Mesodermal cell (in vitro differentiated cells): ENCODE measurements around the gene PDXP.
"Not testable (repeated sequence)": the region's sequence is repeated elsewhere in the genome, so short reads cannot be mapped to it uniquely, and the experiment has no call there.

Experiments
- H3K27ac ChIP-seq: 2 replicates; pipeline ENCODE4 v1.7.0; 2013; ENCODE audit warnings: mild to moderate bottlenecking, low read depth, low read length, moderate library complexity; ENCODE audit not compliant: severe bottlenecking
- H3K36me3 ChIP-seq: 2 replicates; pipeline ENCODE4 v1.7.1; 2013; ENCODE audit warnings: mild to moderate bottlenecking, low read length, moderate library complexity; ENCODE audit not compliant: control insufficient read depth, insufficient read depth
- H3K4me1 ChIP-seq: one replicate; pipeline ENCODE4 v1.7.1; 2013; ENCODE audit warnings: mild to moderate bottlenecking, low read length; ENCODE audit not compliant: insufficient read depth, control insufficient read depth, poor library complexity, severe bottlenecking
- H3K4me3 ChIP-seq: 2 replicates; pipeline ENCODE4 v1.7.0; 2013; ENCODE audit warnings: low read length, control low read depth, mild to moderate bottlenecking; ENCODE audit not compliant: insufficient read depth, poor library complexity, severe bottlenecking; ENCODE audit errors: extremely low read depth
- H3K9me3 ChIP-seq: 2 replicates; pipeline ENCODE4 v1.7.1; 2013; ENCODE audit warnings: mild to moderate bottlenecking, low read length, moderate library complexity; ENCODE audit not compliant: control insufficient read depth
- WGBS, 2 experiments: methylation state at CpG; one replicate each; pipeline ENCODE4 v1.1.5; 2013; ENCODE audit warnings: missing lambda C conversion rate in 2 of 2; ENCODE audit not compliant: insufficient coverage in 2 of 2; 5-methylcytosine and 5-hydroxymethylcytosine counted together

The PDXP gene

DNA sequence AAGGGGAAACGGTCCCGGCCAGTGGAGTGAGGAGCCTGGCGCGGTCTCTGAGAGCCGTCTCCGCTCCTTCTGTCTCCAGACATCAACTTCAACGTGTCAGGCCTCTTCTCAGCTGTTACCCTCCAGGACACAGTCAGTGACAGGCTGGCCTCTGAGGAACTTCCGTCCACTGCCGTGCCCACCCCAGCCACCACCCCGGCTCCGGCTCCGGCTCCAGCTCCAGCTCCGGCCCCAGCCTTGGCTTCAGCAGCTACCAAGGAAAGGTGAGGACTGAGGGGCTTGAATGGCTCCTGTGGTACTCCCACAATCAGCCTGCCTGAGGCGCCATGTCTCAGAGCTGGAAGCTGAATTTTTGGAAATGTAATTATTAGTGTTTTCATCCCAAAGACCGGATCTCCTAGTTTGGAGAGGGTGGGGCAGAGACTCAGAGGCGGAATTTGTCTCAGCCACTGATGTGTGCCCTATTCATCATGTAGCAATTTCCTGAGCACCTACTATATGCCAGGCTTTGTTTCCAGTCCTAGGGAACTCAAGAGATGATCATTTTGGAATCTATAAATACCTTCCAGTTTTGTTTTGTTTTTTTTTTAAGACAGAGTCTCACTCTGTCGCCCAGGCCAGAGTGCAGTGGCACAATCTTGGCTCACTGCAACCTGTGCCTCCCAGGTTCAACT lies 7.9 kb upstream of the PDXP start:
- no peaks in the 10 kb centered on the region for H3K9me3 ChIP-seq
- H3K4me1 ChIP-seq: no peaks in the 10 kb centered on the region
- WGBS, 2 experiments: 95 to 96% methylated on average over 14 to 16 of the region's 17 CpGs
- H3K27ac ChIP-seq: no peak overlapping the region
- H3K4me3 ChIP-seq: no peak overlapping the region
- peaks cover 80% of the 10 kb centered on the region for H3K36me3 ChIP-seq

DNA sequence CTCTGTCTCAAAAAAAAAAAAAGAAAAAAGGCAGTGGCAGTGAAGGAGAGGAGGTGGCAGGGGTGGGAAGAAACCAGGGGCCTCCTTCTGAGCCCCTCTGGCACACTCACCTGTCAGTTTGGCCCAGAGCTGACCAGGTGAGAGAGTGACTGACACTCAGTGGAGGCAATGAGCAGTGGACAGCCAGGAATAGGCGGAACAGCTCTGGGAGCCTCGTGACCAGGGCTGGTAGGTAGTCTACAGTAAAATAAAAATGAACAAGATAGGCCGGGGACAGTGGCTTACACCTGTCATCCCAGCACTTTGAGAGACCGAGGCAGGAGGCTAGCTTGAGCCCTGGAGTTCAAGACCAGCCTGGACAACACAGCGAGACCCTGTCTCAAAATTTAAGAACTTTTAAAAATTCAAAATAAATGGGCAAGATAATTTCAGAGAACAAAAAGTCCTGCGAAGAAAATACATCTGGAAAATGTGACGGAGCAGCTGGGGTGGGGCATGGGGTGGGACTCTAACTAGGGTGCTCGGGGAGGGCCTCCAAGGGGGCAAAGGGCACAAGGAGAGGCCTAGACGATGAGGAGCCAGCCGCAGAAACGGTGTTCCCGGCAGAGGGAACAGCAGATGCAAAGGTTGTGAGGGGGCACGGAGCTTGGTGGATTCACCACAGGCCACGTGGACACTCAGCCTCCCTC lies 3.8 kb upstream of the PDXP start:
- Histone ChIP-seq H3K27ac (no peak overlapping the region), H3K4me3 (no peak overlapping the region), H3K36me3 (peaks cover 43% of the 10 kb centered on the region), H3K9me3 (no peaks in the 10 kb centered on the region), H3K4me1 (no peaks in the 10 kb centered on the region)
- WGBS, 2 experiments: 91 to 95% methylated on average over 8 to 13 of the region's 14 CpGs

DNA sequence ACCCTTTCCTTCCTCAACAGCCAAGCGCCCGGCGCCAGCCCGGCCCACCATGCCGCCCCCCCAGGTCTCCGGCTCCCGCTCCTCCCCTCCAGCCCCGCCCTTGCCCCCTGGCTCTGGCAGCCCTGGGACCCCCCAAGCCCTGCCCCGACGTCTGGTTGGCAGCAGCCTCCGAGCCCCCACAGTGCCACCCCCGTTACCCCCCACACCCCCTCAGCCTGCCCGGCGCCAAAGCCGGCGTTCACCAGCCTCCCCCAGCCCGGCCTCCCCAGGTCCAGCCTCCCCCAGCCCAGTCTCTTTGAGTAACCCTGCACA lies 3.3 kb upstream of the PDXP start:
- H3K4me1 ChIP-seq: no peaks in the 10 kb centered on the region
- H3K27ac ChIP-seq: no peak overlapping the region
- H3K9me3 ChIP-seq: no peaks in the 10 kb centered on the region
- H3K4me3 ChIP-seq: no peak overlapping the region
- H3K36me3 ChIP-seq: peaks cover 38% of the 10 kb centered on the region
- 100% methylated on average over 1 to 5 of the region's 17 CpGs for WGBS, 2 experiments

DNA sequence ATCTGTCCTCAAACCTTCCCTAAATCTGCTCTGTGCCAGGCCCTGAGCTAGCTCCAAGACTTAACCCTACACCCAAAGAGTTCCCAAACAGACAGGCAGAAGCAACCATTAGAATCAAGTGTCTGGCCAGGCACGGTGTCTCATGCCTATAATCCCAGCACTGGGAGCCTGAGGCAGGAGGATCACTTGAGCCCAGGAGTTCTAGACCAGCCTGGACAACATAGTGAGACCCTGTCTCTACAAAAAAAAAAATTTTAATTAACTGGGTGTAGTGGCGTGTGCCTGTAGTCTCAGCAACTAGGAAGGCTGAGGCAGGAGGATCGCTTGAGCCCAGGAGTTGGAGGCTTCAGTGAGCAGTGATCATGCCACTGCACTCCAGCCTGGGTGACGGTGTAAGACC lies 1.9 kb upstream of the PDXP start:
- 95% methylated on average over 4 of the region's 4 CpGs for WGBS, 2 experiments
- not testable (repeated sequence) for H3K27ac ChIP-seq, H3K4me3 ChIP-seq, H3K9me3 ChIP-seq
- Histone ChIP-seq H3K36me3 (peaks cover 24% of the 10 kb centered on the region), H3K4me1 (peaks cover 12% of the 10 kb centered on the region)

DNA sequence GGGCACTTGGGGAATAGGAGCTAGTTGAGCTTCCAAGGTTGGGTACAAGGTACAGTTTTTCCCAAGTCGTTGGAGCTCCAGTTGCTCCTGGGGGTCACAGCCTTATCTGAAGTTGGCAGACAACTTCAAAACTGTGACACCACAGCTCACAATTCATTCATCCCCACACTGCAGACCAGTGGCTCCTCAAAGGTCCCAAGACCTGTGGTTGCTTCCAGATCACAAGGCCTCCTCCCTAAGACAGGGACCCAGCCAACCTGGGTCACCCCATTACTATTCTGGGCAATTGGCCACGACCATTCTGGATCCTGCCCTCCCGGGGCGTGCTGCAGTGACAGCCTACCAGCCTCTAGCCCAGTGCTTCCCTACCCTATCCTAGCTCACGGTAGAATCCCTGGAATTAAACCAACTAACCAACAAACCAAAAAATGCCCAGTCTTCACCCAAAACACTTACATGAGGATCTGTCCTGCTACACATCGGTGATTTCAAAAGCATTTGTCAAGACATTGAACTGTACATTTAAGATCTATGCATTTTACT lies 862 bp upstream of the PDXP start:
- Histone ChIP-seq H3K9me3 (no peaks in the 10 kb centered on the region), H3K27ac (peak overlapping the region; percentile 60), H3K36me3 (peaks cover 21% of the 10 kb centered on the region), H3K4me1 (peaks cover 18% of the 10 kb centered on the region), H3K4me3 (peak overlapping the region; percentile 50)
- 18 to 20% methylated on average over 5 of the region's 6 CpGs for WGBS, 2 experiments

DNA sequence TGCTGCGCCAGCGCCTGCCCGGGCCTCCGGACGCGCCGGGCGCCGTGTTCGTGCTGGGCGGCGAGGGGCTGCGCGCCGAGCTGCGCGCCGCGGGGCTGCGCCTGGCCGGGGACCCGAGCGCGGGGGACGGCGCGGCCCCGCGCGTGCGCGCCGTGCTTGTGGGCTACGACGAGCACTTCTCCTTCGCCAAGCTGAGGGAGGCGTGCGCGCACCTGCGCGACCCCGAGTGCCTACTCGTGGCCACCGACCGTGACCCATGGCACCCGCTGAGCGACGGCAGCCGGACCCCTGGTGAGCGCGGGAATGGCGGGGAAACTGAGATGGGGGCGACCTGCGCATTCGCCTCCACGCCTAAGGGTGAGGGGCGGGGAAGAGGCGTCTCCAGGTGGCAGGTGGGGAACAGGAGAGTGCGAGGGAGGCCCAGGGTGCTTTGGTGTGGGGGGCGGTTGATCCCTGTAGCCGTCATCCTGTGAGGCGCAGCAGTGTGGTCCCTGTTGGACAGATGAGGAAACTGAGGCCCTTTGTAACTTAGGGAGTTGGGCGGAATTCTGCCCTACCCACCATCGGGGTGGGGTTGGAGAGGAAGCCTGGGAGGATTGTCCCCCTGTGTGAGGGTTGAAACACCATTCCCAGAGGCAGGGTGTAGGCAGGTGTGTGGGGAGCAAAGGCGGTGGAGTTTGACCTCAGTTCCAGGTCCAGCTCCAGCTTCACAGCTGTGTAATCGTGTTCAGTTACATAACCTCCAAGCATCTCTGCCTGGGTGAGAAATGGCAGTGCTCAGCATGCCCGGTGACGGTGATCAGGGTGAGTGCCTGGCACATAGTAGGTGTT lies 758 bp downstream of the PDXP start:
- H3K27ac ChIP-seq: no peak overlapping the region
- H3K4me3 ChIP-seq: peak overlapping the region; percentile 61
- peaks cover 18% of the 10 kb centered on the region for H3K4me1 ChIP-seq
- no peaks in the 10 kb centered on the region for H3K9me3 ChIP-seq
- peaks cover 6% of the 10 kb centered on the region for H3K36me3 ChIP-seq
- 5 to 6% methylated on average over 46 to 57 of the region's 68 CpGs for WGBS, 2 experiments

DNA sequence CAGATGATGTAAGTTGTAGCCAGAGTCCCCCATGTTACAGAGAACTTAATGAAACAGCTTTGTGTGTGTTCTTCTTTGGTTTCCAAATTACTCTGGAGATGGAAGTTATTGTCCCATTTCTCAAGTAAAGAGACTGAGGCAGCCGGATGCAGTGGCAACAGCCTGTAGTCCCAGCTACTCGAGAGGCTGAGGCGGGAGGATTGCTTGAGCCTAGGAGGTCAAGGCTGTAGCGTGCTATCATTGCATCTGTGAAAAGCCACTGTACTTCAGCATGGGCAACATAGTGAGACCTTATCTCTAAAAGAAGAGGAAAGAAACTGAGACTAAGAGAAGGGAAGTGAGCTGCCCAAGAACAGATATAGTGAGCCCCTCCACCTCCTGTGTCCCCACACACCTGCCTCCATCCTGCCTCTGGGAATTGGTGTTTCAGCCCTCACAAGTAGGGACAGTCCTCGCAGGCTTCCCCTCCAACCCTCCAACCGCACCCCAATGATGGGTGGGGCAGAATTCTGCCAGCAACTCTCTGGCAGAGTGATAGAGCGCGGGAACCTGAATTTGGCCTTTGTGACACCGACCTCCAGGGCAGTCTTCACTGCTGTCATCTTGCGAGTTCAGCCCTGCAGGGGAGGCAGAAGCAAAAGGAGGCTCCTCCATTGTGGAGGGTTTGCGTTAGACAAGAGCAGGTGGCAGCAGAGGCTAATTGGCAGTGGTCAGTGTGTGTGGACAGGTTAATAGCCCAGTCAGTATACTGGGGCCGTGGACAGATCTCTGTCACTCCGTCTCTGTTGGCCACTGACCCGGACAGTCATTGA lies 1.6 kb downstream of the PDXP start:
- Histone ChIP-seq H3K9me3 (no peaks in the 10 kb centered on the region), H3K4me1 (peaks cover 18% of the 10 kb centered on the region), H3K27ac (no peak overlapping the region), H3K36me3 (peaks cover 8% of the 10 kb centered on the region), H3K4me3 (peak overlapping the region; percentile 61)
- 92 to 93% methylated on average over 12 to 14 of the region's 14 CpGs for WGBS, 2 experiments

DNA sequence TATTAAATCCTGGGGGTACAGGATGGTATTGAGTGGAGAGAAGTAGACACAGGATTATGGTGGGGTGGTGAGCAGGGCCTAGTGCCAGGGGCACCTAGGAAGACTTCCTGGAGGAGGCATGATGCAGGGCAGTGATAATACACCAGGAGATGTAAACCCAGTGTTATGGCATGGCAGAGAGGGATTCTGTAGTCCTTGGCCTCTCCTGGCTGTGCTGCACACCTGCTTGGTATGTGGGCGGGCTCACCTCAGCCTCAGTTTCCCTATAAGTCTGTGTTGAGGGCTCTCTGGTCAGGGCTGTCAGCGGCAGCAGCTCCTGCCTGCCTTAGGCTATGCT lies 2.2 kb downstream of the PDXP start:
- Histone ChIP-seq H3K36me3 (peaks cover 14% of the 10 kb centered on the region), H3K4me3 (no peak overlapping the region), H3K4me1 (peaks cover 18% of the 10 kb centered on the region), H3K9me3 (no peaks in the 10 kb centered on the region), H3K27ac (peak overlapping the region; percentile 59)
- 63 to 94% methylated on average over 1 to 2 of the region's 2 CpGs for WGBS, 2 experiments

DNA sequence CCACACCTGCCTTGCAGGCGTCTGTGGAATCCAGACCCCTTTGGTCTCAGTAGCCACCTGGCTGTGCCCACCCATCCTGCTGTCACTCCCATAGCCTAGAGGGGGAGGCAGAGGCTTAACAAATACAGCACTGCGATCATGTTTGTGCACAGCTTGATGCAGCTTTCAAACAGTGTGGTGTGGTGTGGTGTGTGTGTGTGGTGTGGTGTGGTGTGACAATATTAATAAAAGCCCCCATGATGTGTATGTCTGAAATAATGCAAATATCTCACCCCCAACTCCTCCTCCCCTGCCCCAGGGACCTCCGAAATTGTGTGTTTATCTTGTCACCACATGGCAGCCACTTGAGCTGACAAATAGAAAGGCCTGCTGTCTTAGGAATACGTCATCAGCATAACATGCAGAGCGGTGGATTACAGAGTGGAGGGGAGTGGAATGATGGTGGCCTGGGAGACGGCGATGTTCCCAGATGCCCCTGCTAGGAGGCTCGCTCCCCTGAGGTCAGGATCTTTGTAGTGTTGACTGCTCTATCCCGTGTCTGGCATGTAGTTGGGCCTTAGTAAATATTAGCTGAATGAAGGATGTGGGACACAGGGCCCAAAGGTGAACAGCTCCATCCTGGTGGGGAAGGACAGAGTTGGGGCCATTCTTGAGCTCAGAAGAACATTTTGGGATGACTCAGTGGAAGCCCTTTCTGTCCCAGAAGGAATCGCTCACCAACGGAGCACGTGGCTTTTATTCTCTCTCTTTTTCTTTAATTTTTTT lies 2.8 kb downstream of the PDXP start:
- peaks cover 18% of the 10 kb centered on the region for H3K4me1 ChIP-seq
- 82 to 84% methylated on average over 7 to 9 of the region's 12 CpGs for WGBS, 2 experiments
- H3K36me3 ChIP-seq: peaks cover 20% of the 10 kb centered on the region
- H3K27ac ChIP-seq: peak overlapping the region; percentile 59
- no peak overlapping the region for H3K4me3 ChIP-seq
- H3K9me3 ChIP-seq: no peaks in the 10 kb centered on the region

DNA sequence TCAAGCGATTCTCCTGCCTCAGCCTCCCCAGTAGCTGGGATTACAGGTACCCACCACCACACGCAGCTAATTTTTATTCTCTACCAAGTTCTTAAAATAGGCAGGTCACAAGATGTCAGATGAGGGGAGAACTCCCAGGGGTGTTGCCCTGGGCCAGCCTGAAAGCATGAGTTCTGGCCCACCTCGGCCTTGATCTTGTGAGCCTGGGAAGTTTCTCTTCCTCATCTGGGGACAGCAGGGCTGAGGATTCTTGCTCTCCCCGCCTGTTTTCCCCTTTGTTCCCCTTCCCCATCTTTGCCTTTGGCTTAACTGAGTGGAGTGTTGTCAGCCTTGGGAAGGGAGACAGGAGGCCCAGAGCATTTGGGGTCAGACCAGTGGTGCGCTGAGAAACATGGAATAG lies 3.5 kb downstream of the PDXP start:
- Histone ChIP-seq H3K4me1 (peaks cover 18% of the 10 kb centered on the region), H3K27ac (no peak overlapping the region)
- WGBS, 2 experiments: 95 to 98% methylated on average over 3 of the region's 5 CpGs

More for the DNA sequence above, 3.5 kb downstream of the PDXP start:
- no peaks in the 10 kb centered on the region for H3K9me3 ChIP-seq
- no peak overlapping the region for H3K4me3 ChIP-seq
- H3K36me3 ChIP-seq: peaks cover 27% of the 10 kb centered on the region
